Measurements from ENCODE around the gene MARCKSL1.

MARCKSL1 gene

GRCh38 chr1:32307324-32307723 lies 28.7 kb downstream of the MARCKSL1 start:
- no peaks in the 10 kb centered on the region for H4K20me1 ChIP-seq (ENCODE audit: control insufficient read depth, insufficient read depth, low read depth, low read length)
- H3K27me3 ChIP-seq (ENCODE audit: control insufficient read depth, low read length): no peaks in the 10 kb centered on the region
- peaks cover 86% of the 10 kb centered on the region for H3K36me3 ChIP-seq (ENCODE audit: control insufficient read depth, low read length)
- peaks cover 30% of the 10 kb centered on the region for H3F3A ChIP-seq (ENCODE audit: control insufficient read depth, insufficient read depth)
- TF ChIP-seq CTCF (IDR thresholded peaks at IDR 0.05; ENCODE audit: low read depth, low read length, poor library complexity, severe bottlenecking) (no peak), EZH2phosphoT487 (IDR thresholded peaks at IDR 0.05; ENCODE audit: borderline replicate concordance, low read length) (no peak)
- H3K27ac ChIP-seq (ENCODE audit: low read depth, low read length): peak overlapping the region; percentile 77
- no peaks in the 10 kb centered on the region for H3K9me3 ChIP-seq (ENCODE audit: control insufficient read depth, insufficient read depth, low read length)
- peaks cover 100% of the 10 kb centered on the region for H3K79me2 ChIP-seq (ENCODE audit: control insufficient read depth, low read length)
- peak overlapping the region; percentile 60 for H3K4me2 ChIP-seq (ENCODE audit: low read length)
- no peaks in the 10 kb centered on the region for H3K9me2 ChIP-seq (replicated peaks; ENCODE audit: control insufficient read depth, low read length)
- H3K4me3 ChIP-seq (ENCODE audit: low read length): peak overlapping the region; percentile 52
- peaks cover 84% of the 10 kb centered on the region for H3K4me1 ChIP-seq (ENCODE audit: control insufficient read depth, low read length)

GRCh38 chr1:32305310-32305709 lies 30.7 kb downstream of the MARCKSL1 start:
- H3K27me3 ChIP-seq (ENCODE audit: control insufficient read depth, low read length): no peaks in the 10 kb centered on the region
- peaks cover 67% of the 10 kb centered on the region for H3K4me1 ChIP-seq (ENCODE audit: control insufficient read depth, low read length)
- H3K4me3 ChIP-seq (ENCODE audit: low read length): no peak overlapping the region
- H3K36me3 ChIP-seq (ENCODE audit: control insufficient read depth, low read length): peaks cover 91% of the 10 kb centered on the region
- H3K9me3 ChIP-seq (ENCODE audit: control insufficient read depth, insufficient read depth, low read length): no peaks in the 10 kb centered on the region
- no peaks in the 10 kb centered on the region for H4K20me1 ChIP-seq (ENCODE audit: control insufficient read depth, insufficient read depth, low read depth, low read length)
- no peak overlapping the region for H3K4me2 ChIP-seq (ENCODE audit: low read length)
- peaks cover 100% of the 10 kb centered on the region for H3K79me2 ChIP-seq (ENCODE audit: control insufficient read depth, low read length)
- H3K9me2 ChIP-seq (replicated peaks; ENCODE audit: control insufficient read depth, low read length): no peaks in the 10 kb centered on the region
- peaks cover 23% of the 10 kb centered on the region for H3F3A ChIP-seq (ENCODE audit: control insufficient read depth, insufficient read depth)
- TF ChIP-seq EZH2phosphoT487 (IDR thresholded peaks at IDR 0.05; ENCODE audit: borderline replicate concordance, low read length) (no peak), CTCF (IDR thresholded peaks at IDR 0.05; ENCODE audit: low read depth, low read length, poor library complexity, severe bottlenecking) (no peak)
- H3K27ac ChIP-seq (ENCODE audit: low read depth, low read length): peak overlapping the region; percentile 30; the same call in 1 of the 2 replicates

GRCh38 chr1:32303997-32304622 lies 31.9 kb downstream of the MARCKSL1 start:
- peaks cover 58% of the 10 kb centered on the region for H3K4me1 ChIP-seq (ENCODE audit: control insufficient read depth, low read length)
- H3K36me3 ChIP-seq (ENCODE audit: control insufficient read depth, low read length): peaks cover 91% of the 10 kb centered on the region
- H3K4me3 ChIP-seq (ENCODE audit: low read length): no peak overlapping the region
- peaks cover 23% of the 10 kb centered on the region for H3F3A ChIP-seq (ENCODE audit: control insufficient read depth, insufficient read depth)
- no peaks in the 10 kb centered on the region for H3K9me2 ChIP-seq (replicated peaks; ENCODE audit: control insufficient read depth, low read length)
- H3K27ac ChIP-seq (ENCODE audit: low read depth, low read length): no peak overlapping the region
- H3K27me3 ChIP-seq (ENCODE audit: control insufficient read depth, low read length): no peaks in the 10 kb centered on the region
- H4K20me1 ChIP-seq (ENCODE audit: control insufficient read depth, insufficient read depth, low read depth, low read length): no peaks in the 10 kb centered on the region
- H3K4me2 ChIP-seq (ENCODE audit: low read length): no peak overlapping the region
- peaks cover 100% of the 10 kb centered on the region for H3K79me2 ChIP-seq (ENCODE audit: control insufficient read depth, low read length)
- H3K9me3 ChIP-seq (ENCODE audit: control insufficient read depth, insufficient read depth, low read length): no peaks in the 10 kb centered on the region
- TF ChIP-seq EZH2phosphoT487 (IDR thresholded peaks at IDR 0.05; ENCODE audit: borderline replicate concordance, low read length) (no peak), CTCF (IDR thresholded peaks at IDR 0.05; ENCODE audit: low read depth, low read length, poor library complexity, severe bottlenecking) (no peak)

Data from DOHH2 (cell line).